ENCODE data around the gene SECISBP2. TPM values are rescaled to one million over a fixed set of nuclear protein-coding genes. Genes with fewer than 3 reads are reported as not detected.

Gene SECISBP2
- total RNA-seq, 1 experiment from 2014 or later: 23.6 TPM

GRCh38 chr9:89347651-89348050 lies 29.4 kb downstream of the SECISBP2 start:
- DNase-seq (ENCODE audit: low read depth): no peak

DNA sequence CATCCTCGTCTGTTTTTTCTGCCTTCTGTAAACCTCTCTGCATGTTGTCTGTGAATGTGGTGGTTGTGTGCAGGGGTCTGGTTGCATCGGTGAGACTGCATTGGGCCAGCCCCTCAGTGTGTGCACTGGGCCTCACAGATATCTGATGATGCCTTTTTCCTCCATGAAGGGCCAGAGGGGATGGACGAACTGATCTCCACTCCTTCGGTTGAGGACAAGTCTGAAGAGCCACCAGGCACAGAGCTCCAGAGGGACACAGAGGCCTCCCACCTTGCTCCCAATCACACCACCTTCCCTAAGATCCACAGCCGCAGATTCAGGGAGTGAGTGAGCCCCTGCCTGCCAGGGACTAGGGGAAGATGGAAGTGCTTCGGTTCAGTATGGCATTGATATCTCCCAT lies 31.3 kb downstream of the SECISBP2 start:
- no peak for DNase-seq (ENCODE audit: low read depth)

DNA sequence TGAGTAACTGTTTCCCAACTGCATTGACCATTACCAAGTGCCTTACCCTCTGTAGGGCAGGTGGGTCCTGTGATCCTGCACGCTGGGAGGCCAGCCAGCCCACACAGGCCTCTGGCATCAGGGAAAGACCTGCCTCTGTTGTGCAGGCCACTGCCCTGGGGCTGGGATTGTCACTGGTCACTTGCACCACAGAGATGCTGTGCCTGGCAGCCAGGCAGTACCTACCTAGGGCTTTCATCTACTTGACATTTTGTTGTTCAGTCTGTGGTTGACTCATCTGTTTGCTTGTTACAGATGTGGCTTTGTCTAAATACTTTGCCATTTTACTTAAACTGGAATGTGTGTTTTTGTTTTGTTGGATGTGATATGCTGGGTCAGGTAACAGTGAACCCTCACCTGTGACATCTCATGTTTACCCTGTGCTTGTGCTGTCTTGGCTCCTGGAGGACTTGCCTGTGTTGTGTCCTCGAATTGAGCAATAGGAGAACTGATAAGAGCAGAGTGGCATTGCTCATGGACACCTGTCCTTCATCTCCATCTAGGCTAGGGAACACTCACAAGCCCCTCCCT lies 32.8 kb downstream of the SECISBP2 start:
- no peak for DNase-seq (ENCODE audit: low read depth)

- no peak for DNase-seq (ENCODE audit: low read depth)
These were observed 33.4 kb downstream of the SECISBP2 start for GRCh38 chr9:89351584-89352300.

DNA sequence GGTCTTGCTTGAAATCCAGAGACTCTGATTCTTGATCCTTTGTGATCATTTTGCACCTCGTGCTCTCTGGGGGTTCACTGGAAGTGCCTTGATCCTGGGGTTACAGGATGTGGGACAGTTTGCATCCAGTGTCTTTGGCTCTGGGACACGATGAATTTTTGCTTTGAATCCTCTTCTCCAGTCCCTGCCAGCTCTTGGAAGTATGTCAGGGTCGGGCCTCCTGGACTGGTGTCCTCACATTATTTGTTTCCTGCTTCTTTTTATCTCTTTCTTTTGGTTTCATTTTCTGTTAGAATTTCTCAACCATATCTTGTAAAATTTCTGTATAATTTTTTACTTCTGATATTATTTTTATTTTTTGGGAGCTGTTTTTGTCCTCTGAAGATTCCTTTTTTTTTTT lies 34.2 kb downstream of the SECISBP2 start:
- no peak for DNase-seq (ENCODE audit: low read depth)

GRCh38 chr9:89352874-89353649 lies 34.8 kb downstream of the SECISBP2 start:
- no peak for DNase-seq (ENCODE audit: low read depth)

- no peak for DNase-seq (ENCODE audit: low read depth)
These were observed 35.7 kb downstream of the SECISBP2 start for GRCh38 chr9:89353989-89354388.

GRCh38 chr9:89354471-89354870 lies 36.2 kb downstream of the SECISBP2 start:
- no peak for DNase-seq (ENCODE audit: low read depth)

GRCh38 chr9:89356782-89357181 lies 38.5 kb downstream of the SECISBP2 start:
- DNase-seq (ENCODE audit: low read depth): no peak

DNA sequence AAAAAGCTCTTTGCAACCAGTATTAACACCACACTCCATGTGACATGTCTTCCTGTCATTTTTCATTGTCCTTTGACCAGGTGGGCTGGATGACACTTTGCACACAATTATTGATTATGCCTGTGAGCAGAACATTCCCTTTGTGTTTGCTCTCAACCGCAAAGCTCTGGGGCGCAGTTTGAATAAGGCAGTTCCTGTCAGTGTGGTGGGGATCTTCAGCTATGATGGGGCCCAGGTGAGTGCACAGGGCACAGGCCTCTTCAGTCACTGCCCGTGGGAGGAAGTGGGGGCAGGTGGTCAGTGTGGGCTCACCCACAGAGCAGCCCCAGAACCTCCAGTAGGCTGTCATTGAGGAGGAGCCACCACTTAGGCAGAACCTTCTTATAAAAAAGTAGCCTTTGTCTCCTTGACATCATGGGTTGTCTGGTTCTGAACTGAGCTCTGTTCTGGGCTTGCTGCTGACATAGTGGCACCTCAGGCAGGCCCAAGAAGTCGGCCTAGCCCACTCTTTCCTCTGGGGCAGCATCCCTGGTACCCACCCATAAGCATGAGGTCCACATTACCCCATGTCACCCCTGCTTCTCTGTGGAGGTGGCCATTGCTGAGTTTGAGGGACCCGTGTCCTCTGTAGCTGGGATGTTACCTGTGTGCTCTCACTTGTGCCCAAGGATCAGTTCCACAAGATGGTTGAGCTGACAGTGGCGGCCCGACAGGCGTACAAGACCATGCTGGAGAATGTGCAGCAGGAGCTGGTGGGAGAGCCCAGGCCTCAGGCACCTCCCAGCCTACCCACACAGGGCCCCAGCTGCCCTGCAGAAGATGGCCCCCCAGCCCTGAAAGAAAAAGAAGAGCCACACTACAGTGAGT lies 39.3 kb downstream of the SECISBP2 start:
- no peak for DNase-seq (ENCODE audit: low read depth)

DNA sequence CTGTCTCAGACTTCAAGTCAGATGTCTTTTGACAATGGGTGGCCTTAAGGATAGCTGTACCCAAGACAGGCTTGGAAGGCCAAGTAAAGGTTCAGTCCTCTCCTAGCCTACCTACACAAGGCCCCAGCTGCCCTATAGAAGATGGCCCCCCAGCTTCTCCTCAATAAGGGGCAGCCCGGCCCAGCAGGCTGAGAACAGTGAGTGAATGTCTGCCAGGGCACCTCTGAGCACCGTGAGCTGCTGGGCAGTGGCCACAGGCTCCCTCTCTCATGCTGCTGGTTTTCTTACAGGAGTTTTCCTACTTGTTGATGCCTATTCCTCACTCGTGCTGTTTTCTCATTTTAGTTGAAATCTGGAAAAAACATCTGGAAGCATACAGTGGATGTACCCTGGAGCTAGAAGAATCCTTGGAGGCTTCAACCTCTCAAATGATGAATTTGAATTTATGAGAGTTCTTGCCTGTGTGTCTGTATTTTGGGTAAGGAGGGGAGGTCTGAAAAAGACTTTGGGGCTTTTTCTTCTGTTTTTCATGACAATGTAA lies 40.1 kb downstream of the SECISBP2 start:
- no peak for DNase-seq (ENCODE audit: low read depth)

GRCh38 chr9:89358985-89359384 lies 40.7 kb downstream of the SECISBP2 start:
- no peak for DNase-seq (ENCODE audit: low read depth)

DNA sequence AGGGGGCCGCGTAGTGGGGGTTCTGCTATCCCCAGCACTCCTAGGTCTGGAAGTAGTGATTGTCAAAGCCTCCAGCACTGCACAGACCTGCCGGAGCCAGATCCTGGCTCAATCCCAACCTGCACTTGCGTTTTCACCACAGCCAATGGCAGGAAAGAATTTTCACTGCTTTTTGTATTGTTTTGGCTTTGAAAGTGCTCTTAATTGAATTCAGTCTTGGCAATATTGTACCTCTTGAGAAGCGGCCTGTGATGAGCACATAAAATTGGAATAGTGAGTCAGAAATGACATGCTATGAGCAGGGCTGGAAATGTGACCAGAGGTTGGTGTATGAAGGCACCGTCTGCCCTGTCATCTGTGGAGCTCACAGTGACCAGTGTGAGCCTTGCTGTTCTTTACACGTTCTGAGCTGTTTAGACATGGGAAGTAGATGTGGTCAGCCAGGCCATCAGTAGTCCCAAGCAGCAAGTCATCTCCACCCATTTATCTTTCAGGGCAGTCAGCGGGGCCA lies 41.5 kb downstream of the SECISBP2 start:
- DNase-seq (ENCODE audit: low read depth): no peak

DNA sequence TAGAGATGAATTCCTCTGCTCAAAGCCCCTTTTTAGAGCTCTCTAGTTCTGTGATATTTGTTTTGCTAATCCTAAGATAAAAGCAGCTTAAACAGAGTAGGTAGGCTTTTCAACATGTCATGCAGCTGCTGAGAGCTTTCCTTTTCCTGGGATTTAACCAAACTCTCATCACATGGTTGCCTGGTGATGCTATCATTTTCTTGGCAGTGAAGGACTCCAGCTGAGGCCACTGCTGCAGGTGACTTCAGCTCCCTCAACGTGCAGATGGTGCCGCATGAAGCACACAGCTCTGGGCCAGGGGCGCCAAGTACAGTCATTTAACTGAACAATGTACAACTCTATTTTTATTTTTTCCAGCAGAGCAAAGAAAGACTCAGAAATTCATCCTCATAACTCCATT lies 42.2 kb downstream of the SECISBP2 start:
- DNase-seq (ENCODE audit: low read depth): no peak

- no peak for DNase-seq (ENCODE audit: low read depth)
These were observed 42.7 kb downstream of the SECISBP2 start for GRCh38 chr9:89361031-89361430.

DNA sequence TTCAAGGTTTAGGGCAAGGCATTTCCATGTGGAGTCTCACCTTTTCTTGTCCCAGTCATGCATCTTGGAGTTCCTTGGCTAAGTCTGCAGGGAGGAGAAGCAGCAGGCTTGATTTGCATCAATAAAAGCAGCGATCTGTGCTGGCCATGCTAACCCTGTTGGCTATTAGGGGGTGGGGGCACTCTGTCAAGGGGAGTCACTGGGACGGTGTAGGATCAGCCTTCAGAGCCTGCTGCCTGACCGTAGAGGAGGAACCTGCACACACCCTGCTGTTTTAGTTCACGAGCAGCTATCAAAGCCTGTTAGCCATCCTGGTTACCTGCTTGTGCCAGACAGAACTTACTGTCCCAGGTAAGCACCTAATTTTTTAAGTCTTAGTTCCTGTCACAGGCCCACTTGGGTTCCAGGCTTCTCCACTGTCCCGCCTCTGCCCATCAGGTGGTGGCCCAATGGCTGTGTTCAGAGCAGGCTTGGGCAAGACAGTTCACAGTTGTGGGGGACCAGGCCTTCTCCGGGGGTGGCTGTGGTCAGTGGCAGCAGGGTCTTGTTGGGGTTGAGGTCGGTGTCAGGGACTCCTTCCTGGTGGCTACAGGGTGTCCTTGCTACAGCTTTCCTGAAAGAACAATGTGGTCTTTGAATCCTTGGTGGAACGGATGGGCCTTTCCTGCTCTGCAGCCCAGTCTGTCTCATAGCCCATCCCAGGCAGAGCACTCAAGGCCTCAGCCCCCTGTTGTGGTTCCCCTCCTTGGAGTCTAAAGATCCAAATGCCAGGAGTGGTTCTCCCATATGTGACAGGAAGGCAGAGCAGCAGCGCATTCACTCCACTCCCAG lies 43.7 kb downstream of the SECISBP2 start:
- no peak for DNase-seq (ENCODE audit: low read depth)

- DNase-seq (ENCODE audit: low read depth): no peak
These were observed 44.5 kb downstream of the SECISBP2 start for GRCh38 chr9:89362647-89363310.

DNA sequence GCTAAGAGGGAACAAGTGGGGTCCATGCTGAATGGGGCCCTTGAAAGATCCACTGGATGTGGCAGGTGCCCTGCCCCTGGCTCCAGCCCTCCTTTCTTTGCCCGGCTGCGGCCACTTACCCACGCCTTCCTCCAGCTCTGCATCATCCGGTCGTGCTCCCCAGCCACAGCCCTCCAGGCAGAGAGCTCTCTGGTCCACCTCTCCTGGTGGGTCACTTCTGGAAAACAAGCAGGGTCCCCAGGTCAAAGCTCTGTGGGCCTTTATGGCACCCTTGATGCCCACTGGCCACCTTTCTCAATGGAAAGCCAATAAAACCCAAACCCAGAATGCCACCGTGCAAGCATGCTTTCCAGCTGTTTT lies 45.0 kb downstream of the SECISBP2 start:
- no peak for DNase-seq (ENCODE audit: low read depth)

DNA sequence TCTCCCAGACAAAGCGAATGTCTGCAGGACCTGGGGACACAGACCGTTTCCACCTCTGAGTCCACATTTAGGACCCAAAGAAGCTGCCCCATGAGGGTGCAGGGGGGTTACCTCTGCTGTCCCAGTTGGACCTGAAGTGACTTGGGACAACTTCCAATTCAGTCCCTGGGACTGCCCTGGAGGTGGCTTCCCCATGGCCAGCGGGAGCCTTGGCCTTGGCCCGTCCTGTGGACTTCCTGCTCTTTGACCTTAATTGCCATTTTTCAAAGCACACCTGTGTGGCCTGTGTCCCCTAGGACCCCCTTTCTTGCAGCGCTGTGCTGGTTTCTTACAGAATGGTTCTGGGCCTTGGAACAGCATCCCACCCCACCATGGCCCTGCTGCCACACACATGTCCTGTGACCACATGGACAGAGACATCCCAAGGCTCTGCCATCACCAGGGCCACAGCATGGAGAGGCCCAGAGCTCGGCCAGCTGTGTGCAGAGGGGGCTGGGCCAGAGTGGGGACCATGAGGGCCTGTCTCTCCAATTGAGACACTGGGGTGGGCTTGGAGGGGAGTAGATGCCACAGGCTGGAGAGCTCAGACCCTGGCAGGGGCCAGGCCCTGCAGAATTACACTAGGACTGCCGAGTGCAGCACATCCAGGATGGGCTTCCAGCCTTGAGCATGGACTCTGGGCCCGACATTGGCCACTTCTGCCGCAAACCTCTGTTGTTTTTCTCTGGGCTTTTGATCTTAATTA lies 45.8 kb downstream of the SECISBP2 start:
- no peak for DNase-seq (ENCODE audit: low read depth)
